T-helper 22 cell (primary cell): ENCODE measurements around the gene STXBP5.
"Not testable (repeated sequence)": the region's sequence is repeated elsewhere in the genome, so short reads cannot be mapped to it uniquely, and the experiment has no call there.

Experiments
- DNase-seq: peaks from one replicate; pipeline ENCODE4 v3.0.0-alpha.2; 2020; ENCODE audit warnings: low read depth

The STXBP5 gene

DNA sequence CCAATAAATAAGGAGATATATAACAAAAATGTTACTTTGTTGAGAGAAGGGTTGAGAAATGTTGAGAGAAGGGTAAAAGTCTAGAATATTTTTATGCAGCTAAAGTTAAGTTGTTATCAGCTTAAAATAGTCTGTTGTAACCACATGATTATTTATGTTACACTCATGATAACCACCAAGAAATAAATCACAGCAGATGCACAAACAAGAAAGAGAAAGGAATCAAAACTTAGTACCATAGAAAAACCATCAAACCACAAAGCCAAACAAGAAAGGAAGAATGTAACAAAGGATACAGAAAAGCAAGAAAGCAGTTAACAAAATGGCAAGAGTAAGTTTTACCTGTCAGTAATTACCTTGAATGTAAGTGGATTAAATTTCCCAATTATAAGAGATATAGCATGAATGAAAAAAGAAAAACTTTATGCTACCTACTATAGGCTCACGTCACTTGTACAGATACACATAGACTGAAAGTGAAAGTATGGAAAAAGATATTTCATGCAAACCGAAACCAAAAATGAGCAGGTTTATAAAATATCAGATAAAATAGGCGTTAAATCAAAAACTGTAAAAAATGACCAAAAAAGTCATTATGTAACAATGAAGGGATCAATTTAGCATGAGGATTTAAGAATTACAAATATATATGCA is 93.6 kb downstream of the STXBP5 start:
- no peak for DNase-seq

DNA sequence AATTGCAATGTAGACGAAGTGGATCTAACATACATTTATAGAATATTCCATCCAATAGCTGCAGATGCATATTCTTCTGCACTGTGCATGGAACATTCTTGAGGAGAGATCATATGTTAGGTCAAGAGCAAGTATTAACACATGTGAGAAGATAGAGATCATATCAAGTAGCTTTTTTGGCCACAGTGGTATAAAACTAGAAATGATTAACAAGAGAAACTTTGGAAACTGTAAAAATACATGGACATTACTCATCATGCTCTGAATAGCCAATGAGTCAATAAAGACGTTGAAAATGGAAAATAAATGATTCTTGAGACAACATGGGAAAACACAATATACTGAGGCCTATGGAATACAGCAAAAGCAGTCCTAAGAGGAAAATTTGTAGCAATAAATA is 94.2 kb downstream of the STXBP5 start:
- DNase-seq = no peak

DNA sequence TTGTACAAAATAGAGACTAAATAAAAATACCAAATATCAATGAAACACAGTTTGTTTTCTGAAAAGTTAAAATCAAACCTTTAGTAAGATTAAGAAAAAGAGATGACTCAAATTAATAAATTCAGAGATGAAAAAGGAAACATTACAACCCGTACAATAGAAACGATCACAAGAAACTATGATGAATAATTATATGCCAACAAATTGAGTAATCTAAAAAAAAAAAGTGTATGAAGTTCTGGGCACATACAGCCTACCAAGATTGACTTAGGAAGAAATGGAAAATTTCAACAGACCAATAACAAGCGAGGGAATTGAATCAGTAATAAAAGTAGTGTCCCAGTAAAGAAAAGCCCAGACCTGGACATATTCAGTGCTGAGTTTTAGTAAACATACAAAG is 94.8 kb downstream of the STXBP5 start:
- DNase-seq = no peak

DNA sequence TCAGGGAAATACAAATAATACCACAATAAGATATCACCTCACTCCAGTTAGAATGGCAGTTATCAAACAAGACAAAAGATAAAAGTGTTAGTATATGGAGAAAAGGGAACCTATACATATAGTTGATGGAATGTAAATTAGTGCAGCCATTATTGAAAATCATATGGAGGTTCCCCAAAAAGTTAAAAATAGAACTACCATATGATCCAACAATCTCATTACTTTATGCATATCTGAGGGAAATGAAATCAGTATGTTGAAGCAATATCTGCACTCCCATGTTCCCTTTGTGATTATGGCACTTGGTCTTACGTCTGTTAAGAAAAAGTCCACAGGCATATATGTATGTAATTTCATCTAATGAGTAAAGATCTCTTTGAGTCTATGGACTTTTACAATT is 96.9 kb downstream of the STXBP5 start:
- DNase-seq = no peak

DNA sequence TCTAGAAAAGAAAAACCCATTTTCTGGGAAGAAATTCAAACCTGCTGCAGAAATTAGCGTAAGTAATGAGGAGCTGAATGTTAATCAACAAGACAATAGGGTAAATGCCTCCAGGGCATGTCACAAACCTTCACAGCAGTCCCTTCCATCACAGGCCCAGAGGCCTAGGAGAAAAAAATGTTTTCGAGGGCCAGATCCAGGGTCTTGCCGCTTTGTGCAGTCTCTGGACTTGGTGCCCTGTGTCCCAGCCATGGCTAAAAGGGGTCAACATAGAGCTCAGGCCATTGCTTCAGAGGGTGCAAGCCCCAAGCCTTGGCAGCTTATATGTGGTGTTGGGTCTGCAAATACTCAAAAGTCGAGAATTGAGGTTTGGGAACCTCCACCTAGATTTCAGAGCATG is 99.8 kb downstream of the STXBP5 start:
- DNase-seq = no peak

DNA sequence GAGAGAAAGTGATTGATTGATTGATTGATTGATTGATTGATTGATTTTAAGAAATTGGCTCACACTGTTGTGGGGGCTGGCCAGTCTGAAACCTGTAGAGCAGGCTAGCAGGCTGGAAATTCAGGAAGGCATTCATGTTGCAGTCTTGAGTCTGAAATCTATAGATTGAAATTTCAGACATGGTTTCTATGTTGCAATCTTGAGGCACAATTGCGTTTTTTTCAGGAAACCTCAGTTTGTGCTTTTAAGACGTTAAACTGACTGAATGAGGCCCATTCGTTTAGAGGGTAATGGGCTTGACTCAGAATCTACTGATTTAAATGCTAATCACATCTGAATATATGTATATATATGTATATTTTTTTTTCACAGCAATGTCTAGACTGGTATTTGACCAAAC is 106.3 kb downstream of the STXBP5 start:
- no peak for DNase-seq

DNA sequence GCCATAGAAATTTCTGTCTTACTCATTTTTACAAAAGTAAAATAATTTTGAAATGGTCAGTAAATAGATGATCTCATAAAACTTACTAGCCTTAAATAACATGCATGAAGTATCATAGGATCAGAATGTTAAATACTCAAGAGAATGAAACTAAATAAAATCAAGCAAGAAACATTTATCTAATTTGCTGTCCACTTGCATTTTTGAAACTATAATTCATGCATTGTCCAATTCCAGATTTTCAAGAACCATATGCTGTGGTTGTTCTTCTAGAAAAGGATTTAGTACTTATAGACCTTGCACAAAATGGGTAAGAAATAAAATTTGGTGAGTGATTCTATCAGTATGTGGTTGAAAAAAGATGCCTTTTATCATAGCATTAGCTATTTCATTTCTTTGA is 107.0 kb downstream of the STXBP5 start:
- DNase-seq = no peak

DNA sequence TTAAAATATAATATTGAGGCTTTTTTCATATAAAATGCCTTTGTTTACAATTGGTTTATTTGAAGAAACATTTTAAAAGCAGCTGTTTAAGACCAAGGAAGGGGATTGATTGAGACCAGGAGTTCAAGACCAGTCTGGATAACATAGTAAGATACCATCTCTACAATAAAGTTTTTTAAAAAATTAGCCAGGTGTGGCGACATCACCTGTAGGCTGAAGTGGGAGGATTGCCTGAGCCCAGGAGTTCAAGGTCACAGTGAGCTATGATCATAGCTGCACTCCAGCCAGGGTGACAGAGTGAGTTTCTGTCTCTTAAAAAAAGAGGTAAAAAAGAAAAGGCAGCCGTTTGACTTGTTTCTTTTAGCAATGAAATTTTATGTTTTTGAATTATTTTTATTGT is 117.0 kb downstream of the STXBP5 start:
- DNase-seq = no peak

DNA sequence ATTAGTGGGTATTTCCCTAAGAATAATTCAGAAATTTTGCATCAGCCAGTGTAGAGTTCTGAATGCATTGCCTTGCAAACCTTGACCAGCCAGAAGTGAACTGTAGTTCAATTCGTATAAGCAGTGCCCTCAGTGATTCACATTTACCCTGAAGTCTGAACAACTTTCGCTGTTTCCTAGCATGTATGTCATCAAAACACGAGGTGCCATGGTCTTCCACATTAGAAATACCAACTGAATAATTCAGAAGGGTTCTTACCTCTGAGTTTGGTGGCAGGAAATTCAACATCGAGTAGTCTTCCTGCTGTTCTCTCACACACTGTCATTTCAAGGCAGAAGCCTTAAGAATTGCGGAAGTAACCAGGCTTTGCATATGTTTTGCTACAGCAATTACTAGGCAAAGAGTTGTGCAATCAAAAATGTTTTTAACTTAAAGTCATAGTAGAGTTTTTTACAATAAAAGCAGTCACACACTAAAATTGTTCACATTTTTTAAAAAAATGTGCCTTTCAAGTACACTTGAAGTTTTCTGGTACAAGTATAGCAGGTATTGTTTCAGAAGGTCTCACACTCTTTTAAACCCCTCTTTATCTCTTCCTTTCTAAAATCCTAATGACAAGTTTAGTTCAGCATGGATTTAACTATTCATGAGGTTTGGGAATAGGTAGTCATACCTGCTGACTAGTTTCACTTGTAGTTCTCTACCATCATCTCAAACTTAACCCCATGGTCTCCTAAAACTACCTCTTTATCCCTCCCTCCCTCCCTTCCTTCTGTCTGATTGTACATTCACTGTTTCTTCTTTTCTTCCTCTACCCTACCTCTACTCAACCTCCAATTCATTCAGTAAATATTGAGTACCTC is 118.3 kb downstream of the STXBP5 start:
- no peak for DNase-seq

DNA sequence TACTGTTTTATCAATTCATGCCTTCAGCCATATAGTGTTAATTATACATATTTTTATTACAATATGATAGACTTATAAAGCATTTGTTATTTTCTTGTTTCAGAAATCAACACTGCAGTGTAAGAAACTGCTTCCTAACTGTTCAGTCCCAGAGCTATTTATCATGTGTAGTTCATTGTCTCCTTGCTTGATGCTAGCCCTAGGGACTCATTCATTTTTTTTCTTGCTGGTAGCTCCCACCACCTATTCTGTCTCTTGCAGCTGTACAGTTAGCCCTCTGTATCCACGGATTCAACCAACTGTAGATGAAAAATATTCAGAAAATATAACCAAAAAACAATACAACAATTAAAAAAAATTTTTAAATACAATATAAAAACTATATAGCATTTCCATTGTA is 121.3 kb downstream of the STXBP5 start:
- DNase-seq = no peak

DNA sequence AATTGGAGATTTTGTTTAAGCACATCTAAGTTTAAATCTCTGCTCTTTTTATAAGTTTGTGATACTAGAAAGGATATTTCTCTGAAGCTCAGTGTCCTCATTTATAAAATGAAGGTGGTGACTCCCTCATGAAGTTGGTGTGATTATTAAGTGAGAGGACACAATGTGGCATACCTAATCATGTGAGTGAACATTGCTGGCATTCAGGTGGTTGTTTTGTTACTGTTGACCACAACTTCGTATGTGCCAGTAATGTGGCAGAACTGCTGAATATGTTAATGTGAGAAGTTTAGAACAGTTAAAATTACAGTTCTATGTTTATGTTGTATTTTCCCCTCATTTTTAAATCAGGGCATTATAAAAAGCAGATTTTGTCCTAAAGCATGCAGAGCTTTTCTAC is 127.2 kb downstream of the STXBP5 start:
- no peak for DNase-seq

DNA sequence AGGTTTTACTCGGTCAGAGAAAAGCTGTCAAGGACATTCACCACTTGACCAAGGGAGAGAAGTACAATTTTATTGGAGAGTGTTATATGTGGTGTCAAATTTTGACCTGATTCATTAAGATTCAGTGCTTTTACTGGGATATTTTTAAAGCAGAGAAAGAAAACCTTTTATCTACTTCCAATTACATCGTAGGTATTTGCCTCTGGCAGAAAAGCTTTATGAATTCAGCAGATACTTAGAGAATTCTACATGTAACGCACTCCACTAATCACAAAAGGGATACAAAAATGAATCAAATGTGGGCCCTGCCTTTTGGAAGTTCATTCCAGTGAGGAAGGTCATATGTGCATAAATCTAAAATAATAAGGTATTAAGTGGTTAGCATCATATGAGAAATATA is 133.7 kb downstream of the STXBP5 start:
- no peak for DNase-seq

DNA sequence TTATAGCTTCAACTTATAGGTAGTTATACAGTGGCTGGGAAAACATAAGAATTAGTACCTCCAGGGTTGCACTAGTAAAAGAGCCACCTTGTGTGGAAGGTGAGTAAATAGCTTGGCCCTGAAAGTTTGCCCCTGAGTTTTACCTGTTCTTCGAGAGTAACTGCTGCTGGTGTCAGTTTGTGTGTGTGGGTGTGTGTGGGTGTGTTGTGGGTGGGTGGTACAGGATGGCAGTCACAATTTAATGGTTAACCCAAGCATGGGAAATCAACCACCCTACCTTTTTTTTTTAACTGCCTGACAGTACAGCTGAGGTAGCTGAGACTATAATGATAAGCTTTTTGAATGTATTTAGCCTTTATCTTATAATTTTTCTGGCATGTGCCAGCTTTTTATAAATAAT is 137.3 kb downstream of the STXBP5 start:
- DNase-seq = no peak

DNA sequence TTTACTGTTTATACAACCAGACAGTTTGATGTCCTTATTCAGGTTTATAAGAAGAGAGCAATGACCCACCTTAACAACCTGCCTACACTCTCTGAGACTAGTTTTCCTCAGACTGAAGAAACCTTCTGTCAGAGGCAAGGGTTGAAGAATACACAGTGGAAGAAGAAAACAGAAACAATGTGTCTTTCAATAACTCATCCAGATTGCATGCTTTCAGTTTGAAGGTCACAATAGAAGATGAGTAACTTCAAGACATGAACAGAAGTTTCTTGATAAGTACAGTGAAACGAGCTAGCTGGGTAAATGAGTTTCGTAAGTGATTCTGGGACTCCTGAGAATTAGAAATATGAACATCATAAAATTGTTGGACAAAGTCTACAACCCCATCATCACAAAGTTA is 141.7 kb downstream of the STXBP5 start:
- no peak for DNase-seq

DNA sequence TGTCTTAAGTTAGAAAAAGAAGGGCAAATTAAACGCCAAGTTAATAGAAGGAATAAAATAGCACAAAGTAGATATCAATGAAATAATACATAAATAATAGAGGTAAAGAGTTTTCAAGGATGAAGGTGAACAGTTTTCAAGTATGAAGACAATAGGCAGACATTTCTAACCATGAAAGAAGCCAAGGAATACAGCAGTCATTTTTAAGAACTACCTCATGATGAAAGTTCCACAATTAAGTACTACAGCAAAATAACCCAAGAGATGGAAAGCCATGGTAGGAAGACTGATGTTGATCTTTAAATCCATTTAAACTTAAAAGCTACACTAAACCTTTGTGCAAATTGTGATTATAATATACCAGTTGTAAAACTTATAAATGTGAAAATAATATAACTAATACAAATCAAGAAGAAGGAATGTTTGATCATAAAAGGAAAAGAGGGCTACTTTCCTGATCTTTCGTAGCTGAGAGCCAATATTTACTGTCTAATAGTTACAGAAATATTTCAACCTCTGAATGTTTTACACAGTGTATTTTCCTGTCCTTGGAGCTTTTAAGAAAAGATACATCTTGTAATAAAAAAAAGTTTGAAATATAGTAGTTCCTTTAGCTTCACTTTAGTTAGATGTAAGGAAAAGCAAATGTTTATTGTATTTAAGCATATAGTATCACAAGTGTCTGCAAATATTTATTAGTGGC is 143.1 kb downstream of the STXBP5 start:
- DNase-seq = no peak

DNA sequence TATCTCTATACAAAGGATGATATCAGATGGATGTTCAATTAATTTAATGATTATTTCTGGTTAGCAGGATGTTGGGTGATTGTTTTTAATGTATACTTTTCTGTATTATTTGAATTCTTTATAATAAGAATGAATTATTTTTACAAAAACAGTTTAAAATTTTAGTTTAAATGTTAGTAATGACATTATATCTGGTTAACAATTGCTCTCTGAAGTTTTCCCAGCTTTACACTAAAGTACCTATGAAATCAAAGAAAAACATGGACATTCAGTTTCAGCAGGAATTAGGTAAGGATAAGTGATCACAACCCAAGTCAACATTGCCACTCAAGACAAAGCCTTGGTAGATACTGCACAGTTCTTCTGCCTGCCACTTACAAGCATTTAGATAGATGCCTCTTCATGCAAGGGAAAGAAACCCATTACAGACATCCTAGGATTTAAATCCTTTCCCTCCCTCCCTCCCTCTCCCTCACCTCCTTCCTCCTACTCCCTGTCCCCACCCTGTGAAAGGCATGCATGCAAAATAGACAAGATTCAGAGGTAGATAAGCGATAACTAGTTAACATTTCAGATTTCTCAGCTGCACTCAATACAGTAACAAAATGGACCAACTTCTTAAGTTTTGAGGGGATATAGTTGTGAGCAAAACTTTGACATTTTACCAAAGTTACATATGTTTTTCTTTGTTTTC is 143.8 kb downstream of the STXBP5 start:
- no peak for DNase-seq

DNA sequence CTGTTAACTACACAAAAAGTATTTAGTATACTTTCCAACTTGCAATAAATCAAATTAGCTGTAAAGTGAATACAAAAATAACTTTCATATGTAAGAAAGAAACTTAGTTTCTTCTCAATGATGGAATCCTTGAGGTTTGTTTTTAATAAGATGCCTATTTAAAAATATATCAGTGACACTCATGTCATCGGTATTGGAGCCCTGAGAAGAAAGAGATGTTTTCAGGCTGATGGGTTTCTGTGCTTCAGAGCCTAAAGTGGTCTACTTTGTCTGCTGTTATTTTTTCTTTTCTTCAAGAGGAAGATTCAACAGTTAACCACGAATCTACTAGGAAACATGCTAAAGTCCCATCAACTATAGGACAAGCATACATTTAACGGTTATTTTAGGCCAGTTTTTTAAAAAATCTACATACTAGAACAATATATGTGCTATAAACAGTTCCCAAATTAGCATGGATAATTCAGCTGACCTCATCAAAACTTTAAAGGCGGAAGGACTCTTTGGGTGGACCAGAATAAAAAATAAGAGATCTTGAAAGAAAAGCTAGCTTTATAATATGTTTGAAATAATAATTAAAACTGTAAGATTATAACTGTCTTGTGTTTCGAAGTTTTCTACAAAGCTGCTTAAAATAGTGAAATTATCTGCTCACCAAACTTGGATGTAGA is 157.2 kb downstream of the STXBP5 start:
- DNase-seq = no peak

DNA sequence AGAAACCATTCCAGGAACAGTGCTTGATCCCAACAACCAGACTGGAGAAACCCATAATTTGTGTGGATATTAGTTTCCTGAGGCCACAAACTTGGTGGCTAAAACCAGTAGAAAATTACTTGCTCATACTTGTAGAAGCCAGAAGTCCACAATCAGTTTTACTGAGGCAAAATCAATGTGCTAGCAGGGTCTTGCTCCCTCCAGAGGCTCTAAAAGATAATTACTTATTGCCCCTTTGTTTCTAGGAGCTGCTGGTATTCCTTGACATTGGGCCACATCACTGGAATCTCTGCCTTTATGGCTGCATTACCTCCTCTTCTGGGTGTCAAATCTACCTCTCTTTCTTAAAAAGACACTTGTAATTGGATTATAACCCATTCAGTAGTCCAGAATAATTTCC is 162.1 kb downstream of the STXBP5 start:
- no peak for DNase-seq

DNA sequence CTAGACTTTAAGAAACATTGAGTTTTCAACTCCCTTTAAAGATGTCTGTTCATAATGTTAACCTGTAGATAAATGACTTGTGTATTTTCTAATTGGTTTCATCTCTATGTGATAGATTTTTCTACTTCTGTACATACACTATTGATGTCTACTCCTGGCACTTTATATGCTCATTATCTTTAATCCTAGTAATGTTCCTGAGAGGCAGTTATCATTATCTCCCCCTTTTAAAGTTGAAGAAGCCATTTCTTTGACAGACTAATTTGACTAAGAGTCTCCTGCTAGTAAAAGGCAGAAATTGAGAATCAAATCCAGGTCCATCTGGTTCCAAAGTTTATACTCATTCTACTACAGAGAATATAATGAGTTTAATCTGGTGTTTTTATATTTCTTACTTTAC is 167.1 kb downstream of the STXBP5 start:
- DNase-seq = no peak

DNA sequence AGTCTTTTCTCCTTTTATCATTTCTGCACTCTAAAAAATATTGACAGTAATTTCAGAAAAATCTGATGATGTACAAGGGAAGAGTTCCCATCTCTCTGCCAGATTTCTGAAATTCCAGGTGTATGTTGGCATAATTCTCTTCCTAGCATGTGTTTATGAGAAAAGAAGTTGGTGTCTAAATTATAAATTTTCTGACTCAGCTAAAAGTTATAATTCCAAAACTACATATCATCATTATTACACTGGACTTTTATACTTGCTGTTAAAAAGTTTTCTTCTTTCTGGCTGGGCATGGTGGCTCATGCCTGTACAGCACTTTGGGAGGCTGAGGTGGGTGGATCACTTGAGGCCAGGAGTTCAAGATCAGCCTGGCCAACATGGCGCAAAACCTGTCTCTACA is 168.6 kb downstream of the STXBP5 start:
- DNase-seq = no peak

DNA sequence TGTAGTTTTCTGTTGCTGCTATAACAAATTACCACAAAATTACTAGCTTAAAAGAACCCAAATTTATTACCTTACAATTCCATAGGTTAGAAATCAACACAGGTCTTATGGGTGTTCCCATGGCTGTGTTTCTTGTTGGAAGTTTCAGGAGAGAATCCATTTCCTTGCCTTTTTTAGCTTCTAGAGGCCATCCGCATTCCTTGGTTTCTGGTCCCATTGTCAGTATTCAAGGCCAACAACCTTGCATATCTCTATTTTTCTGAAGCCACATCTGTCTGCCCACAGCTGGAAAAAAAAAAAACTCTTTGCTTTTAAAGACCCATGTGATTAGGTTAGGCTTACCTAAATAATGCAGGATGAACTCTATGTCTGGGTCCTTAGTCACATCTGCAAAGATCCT is 174.6 kb downstream of the STXBP5 start:
- no peak for DNase-seq

DNA sequence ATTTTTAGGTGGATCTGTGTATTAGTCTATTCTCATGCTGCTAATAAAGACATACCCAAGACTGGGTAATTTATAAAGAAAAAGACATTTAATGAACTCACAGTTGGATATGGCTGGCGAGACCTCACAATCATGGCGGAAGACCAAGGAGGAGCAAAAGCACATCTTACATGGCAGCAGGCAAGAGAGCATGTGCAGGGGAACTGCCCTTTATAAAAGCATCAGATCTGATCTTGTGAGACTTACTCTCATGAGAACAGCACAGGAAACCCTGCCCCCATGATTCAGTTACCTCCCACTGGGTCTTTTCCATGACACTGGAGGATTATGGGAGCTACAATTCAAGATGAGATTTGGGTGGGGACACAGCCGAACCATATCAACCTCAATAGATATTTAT is 176.6 kb downstream of the STXBP5 start:
- DNase-seq = not testable (repeated sequence)
